Kidney epithelial cell (primary cell): ENCODE data around the gene PTPRE. TPM values are rescaled to one million over a fixed set of nuclear protein-coding genes. Genes with fewer than 3 reads are reported as not detected.
"Not testable (repeated sequence)": the region's sequence is repeated elsewhere in the genome, so short reads cannot be mapped to it uniquely, and the experiment has no call there.

Source experiments
- DNase-seq: peaks from one replicate; pipeline ENCODE4 v3.0.0-alpha.2; 2010; ENCODE audit warnings: low read depth
- H3K27me3 ChIP-seq: 2 replicates; pipeline ENCODE4 v1.6.0; 2011; ENCODE audit warnings: low read length; ENCODE audit not compliant: control insufficient read depth, insufficient read depth
- H3K36me3 ChIP-seq: 2 replicates; pipeline ENCODE4 v1.5.1; 2011; ENCODE audit warnings: low read length; ENCODE audit not compliant: control insufficient read depth, insufficient read depth
- H3K4me3 ChIP-seq: 2 replicates; pipeline ENCODE4 v1.5.1; 2011; ENCODE audit warnings: low read depth, mild to moderate bottlenecking, control low read depth, low read length
- total RNA-seq: library from RNA; depleted of rRNA; stranded (reverse); fragments of >200 nt; gene quantifications from 2 replicates; pipeline ENCODE4 v1.2.3, GENCODE V29; 2015
- TF ChIP-seq, protein P1 (sequence below): IDR thresholded peaks from 2 replicates; pipeline ENCODE4 v1.5.1; 2011; ENCODE audit warnings: mild to moderate bottlenecking, moderate library complexity, low read length, control low read depth, inconsistent platforms; ENCODE audit not compliant: insufficient read depth, poor library complexity, severe bottlenecking

PTPRE gene
- total RNA-seq, 1 donor from 2014 or later = 10.3 TPM

DNA sequence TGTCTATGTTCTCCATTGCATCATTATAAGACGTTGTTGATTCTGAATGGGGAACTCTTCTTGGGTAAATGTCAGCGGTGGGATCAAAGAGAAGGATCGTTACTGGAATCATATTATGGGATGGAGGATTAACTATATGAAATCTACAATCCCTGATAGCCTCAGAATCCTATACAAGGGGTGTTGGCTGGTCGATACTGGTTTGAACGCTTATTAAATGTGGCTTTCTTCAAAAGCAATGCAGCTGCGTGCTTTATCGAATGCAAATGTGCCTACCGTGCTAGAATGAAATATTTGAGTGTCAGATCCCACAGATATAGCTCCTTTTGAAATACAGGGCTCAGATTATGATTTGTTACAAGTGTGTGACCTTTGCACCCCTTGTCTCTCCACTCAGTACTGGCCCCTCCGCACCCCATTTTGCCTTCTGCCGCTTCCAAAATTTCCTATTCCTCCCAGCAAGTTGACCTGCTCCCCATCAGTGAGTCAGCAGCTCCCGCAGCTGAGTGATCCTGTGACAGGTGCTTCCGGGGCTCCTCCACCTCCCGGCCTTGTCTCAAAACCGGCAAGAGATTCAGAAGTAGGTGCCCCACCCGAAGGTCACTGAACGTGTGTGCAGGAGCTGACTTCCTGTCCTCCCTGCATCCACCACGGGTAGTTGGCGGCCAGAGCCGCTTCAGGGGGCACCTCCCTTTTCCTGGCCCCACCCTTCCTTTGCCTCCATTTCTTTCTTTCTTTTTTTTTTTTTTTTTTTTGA lies 76.6 kb downstream of the PTPRE start:
- TF ChIP-seq, protein P1, sequence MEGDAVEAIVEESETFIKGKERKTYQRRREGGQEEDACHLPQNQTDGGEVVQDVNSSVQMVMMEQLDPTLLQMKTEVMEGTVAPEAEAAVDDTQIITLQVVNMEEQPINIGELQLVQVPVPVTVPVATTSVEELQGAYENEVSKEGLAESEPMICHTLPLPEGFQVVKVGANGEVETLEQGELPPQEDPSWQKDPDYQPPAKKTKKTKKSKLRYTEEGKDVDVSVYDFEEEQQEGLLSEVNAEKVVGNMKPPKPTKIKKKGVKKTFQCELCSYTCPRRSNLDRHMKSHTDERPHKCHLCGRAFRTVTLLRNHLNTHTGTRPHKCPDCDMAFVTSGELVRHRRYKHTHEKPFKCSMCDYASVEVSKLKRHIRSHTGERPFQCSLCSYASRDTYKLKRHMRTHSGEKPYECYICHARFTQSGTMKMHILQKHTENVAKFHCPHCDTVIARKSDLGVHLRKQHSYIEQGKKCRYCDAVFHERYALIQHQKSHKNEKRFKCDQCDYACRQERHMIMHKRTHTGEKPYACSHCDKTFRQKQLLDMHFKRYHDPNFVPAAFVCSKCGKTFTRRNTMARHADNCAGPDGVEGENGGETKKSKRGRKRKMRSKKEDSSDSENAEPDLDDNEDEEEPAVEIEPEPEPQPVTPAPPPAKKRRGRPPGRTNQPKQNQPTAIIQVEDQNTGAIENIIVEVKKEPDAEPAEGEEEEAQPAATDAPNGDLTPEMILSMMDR = no peak
- H3K27me3 ChIP-seq = no peaks in the 10 kb centered on the region
- no peak for DNase-seq
- no peaks in the 10 kb centered on the region for H3K36me3 ChIP-seq
- no peak overlapping the region for H3K4me3 ChIP-seq

DNA sequence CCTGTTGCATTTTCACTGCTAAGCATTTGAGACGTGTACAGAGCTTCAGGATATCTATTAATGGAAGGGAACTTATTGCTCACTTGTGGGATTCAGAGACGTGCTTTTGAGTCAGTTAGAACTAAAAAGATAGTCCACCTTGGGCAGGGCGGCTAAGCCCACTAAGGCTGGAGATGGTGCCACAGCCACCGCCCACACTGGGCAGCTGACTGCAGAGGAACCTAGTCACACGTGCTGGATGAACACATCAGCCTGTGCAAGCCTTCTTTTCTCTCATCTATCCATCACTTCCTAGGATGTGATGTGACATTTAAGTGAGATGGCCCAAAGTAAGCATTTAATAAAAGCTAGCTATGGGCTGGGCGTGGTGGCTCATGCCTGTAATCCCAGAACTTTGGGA lies 78.0 kb downstream of the PTPRE start:
- no peak for DNase-seq
- H3K4me3 ChIP-seq = no peak overlapping the region
- no peaks in the 10 kb centered on the region for H3K27me3 ChIP-seq
- TF ChIP-seq, protein P1 = no peak
- H3K36me3 ChIP-seq = no peaks in the 10 kb centered on the region

DNA sequence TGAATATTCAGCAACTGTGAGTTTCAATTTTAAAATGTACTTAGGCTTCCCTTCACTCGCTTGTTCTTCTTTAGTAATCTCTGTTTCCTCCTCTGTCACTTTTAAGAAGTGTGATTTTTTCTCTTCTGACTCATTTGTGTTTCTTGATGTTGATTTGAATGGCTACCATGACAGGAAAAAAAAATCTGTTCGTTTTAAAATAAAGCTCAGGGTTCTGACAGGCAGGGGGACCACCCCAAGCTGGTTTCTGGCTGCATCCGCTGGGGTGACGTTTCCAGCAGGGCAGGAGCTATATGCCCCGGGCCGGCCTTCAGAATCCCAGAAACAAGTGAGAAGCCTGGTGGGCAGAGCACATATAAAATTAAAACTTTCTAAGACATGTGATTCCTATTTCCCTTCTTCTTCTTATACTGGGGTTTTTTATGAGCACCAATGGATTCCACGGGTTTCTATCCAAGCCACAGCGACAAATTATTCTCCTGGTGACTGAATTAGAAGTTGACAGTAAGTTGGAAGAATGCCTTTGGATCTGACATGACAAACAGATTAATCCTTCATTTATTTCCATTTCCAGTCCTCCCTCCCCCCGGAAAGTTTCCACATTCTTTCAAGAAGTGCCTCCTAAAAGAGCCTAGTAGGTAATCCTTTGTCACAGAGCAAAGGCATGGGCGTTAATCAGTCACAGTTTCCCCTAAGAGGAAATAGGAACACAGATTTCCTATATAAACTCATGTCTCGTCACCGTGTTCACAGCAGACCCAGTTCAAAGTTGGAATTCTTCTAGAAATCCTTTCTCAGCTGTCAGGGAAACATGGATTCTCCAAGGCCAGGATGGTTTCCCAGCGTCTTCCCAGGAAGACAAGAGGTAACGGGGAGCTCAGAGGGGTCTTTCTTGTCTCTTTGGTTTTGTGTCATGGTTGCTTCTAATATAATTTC lies 79.9 kb downstream of the PTPRE start:
- no peak overlapping the region for H3K4me3 ChIP-seq
- DNase-seq = no peak
- TF ChIP-seq, protein P1 = no peak
- H3K27me3 ChIP-seq = no peaks in the 10 kb centered on the region
- H3K36me3 ChIP-seq = no peaks in the 10 kb centered on the region

DNA sequence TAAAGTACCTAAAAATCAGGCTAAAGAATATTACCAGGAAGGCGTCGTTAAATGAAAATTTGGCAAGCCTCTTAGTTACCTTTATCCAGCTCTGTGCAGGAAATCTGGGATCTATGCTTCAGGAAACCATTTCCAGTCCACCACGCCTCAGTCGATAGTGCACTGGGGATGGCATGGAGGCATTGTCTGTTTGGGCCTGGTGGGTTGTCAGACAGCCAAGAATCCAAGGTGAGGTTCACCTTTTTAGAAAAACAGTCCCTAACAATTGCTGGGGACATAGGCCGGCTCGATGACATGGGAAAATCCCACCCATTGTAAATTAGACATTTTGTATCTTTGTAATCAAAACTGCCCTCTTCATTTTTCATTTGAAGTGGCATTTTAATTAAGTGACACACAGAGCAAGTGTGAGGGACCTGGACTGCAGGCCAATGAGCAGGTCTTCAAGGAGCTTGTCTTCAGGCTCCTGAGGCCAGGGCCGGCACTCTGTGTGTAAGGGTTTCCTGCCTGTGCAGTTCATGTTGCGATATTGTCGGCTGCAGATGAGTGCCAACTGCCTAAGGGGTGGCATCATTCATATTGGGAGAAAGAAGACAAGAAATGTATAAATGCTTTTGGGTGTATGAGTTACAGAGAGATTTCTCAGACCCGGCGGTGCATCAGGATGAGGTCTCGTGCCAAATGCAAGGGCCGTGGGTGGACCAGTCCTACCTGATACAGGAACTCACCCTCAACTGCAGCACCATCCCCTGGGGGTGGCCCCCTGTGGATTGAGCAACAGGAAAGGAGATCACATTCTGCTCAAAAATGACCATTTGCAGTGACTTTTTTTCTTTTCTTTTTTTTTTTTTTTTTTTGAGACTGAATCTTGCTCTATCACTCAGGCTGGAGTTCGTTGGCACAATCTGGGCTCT lies 80.8 kb downstream of the PTPRE start:
- H3K27me3 ChIP-seq = no peaks in the 10 kb centered on the region
- TF ChIP-seq, protein P1 = no peak
- DNase-seq = no peak

DNA sequence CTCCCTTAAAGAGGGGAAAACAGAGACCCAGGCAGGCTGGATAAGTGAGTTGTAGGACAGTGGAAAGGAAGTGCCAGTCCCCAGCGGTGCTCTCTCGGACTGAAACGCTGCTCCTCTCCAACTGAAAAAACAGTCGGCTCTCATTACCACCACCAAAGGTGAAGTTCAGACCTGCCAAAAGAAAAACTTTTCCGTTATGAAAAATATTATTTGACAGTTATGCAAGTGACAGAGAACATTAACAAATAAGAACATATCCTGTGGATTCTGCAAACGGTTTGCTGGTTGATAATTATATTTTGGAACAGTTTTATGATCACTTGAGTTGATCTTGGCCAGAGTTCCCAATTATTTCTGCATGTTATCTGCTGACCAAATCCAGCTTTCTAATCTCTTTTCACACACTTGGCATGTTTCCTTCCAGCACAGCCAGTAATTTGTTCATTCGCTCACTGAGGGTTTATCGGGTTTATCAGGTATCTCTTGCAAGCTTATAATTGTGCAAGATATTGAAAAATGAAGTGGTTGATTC lies 82.6 kb downstream of the PTPRE start:
- Histone ChIP-seq H3K36me3 (no peaks in the 10 kb centered on the region), H3K27me3 (no peaks in the 10 kb centered on the region), H3K4me3 (no peak overlapping the region)
- no peak for DNase-seq
- TF ChIP-seq, protein P1 = no peak

More for the DNA sequence above, 80.8 kb downstream of the PTPRE start:
- Histone ChIP-seq H3K36me3 (no peaks in the 10 kb centered on the region), H3K4me3 (no peak overlapping the region)

DNA sequence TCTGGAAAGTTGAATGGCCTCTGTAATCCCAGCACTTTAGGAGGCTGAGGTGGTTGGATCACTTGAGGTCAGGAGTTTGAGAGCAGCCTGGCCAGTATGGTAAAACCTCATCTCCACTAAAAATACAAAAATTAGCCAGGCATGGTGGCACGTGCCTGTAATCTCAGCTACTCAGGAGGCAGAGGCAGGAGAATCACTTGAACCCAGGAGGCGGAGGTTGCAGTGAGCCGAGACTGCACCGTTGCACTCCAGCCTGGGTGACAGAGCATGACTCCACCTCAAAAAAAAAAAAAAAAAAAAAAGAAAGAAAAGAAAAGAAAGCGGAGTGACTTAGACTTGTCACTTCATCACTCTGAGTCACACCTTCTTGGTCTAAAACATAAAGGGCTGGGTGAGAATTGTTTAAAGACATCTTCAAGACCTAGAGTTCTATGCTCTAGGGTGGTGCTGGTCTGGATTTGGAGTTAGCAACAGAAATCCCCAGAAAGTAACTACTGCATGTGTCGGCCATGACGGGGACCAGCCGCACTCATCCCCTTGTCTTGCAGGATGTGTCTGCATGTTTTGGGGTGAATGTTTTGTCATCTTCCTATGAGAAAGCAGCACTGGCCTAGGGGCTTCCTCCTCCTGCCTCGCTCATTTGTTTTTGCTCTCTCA lies 83.4 kb downstream of the PTPRE start:
- not testable (repeated sequence) for H3K27me3 ChIP-seq, H3K4me3 ChIP-seq, H3K36me3 ChIP-seq
- DNase-seq = peak; percentile 51
